GM18498 (cell line): ENCODE results near the gene ZC2HC1C.
"Not testable (repeated sequence)": the region's sequence is repeated elsewhere in the genome, so short reads cannot be mapped to it uniquely, and the experiment has no call there.

Experiments used
- ATAC-seq: cut with Tn5 transposase; IDR thresholded peaks from one replicate; pipeline ENCODE4 v1.9.1; 2021; ENCODE audit warnings: mild to moderate bottlenecking, moderate library complexity; ENCODE audit not compliant: unreplicated experiment

Gene ZC2HC1C

GRCh38 chr14:75053396-75054291, 15.8 kb upstream of the ZC2HC1C start:
- no peak for ATAC-seq

GRCh38 chr14:75054421-75054820, 15.0 kb upstream of the ZC2HC1C start:
- ATAC-seq = no peak

GRCh38 chr14:75059642-75060041, 9.8 kb upstream of the ZC2HC1C start:
- ATAC-seq = no peak

DNA sequence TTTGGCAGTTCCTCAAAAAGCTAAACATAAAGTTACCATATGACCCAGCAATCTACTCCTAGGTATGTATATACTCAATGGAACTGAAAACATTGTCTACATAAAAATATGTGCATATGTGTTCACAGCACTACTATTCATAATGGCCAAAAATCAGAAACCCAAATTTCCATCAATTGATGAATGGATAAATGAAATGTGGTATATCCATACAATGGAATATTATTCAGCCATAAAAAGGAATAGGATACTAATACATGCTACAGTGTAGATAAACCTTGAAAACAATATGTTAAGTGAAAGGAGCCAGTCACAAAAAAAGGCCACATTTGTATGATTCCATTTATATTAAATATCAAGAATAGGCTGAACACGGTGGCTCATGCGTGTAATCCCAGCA, 9.0 kb upstream of the ZC2HC1C start:
- ATAC-seq = no peak

DNA sequence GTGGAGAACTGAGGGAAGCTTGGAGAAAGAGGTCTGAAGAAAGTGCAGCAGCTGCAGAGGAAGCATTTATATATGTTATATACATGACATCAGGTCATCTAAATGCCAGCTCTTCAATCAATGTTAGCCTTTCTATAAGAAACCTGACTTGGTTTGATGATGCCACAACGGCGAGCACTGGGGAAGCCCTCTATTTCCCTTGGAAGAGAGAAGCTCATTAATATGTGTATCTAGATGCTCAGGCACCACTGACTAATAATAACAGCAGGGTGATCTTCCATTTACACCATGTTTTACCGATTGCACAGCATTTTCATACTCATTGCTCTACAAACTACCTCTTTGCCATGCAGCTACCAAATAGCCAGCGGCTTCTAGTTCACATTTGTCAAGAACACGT, 6.4 kb upstream of the ZC2HC1C start:
- ATAC-seq = peak; percentile 9

- ATAC-seq = peak; percentile 98
Observed at GRCh38 chr14:75063491-75064204, 5.8 kb upstream of the ZC2HC1C start, which contains the start of gene ACYP1. TSS of gene ACYP1 (minus strand) at chr14:75064024. CDS start at chr14:75063553, 471 bp downstream.

DNA sequence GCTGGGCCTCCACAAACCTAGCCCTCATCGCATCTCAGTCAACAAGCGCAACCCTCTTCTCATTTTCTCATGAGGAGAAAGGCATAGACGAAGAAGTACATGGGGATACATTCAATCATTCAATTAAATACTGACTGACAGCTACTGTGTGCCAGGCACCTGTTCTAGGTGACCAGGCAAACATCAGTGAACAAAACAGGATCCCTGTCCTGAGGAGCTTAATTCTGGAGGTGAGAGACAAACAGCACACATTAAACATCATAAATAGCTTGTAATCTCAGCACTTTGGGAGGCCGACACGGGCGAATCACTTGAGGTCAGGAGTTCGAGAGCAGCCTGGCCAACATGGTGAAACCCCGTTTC, 5.3 kb upstream of the ZC2HC1C start:
- ATAC-seq = peak; percentile 30

DNA sequence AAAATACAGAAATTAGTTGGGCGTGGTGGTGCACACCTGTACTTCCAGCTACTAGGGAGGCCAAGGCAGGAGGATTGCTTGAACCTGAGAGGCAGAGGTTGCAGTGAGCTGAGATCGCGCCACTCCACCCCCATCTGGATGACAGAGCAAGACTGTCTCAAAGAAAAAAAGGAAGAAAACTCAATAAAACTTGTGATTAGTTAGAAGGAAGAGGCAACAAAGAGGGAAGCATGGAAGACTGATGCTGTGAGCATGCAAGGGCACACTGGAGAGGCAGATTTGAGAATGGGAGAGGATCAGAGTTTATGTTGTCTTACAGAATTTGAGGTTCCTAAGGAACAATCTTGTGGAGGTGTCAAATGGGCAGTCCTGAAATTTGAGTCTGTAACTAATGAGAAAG, 2.8 kb upstream of the ZC2HC1C start:
- no peak for ATAC-seq

- ATAC-seq = no peak
Observed at GRCh38 chr14:75067212-75067611, 2.2 kb upstream of the ZC2HC1C start.

DNA sequence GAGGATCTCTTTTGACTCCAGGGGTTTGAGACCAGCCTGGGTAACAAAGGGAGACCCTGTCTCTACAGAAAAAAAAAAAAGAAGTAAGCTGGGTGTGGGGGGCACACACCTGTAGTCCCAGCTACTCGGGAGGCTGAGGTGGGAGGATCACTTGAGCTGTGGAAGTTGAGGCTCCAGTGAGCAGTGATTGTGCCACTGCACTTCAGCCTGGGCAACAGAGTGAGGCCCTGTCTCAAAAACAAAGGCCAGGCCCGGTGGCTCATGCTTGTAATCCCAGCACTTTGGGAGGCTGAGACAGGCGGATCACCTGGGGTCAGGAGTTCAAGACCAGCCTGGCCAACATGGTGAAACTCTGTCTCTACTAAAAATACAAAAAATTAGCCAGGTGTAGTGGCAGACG, 1.7 kb upstream of the ZC2HC1C start:
- ATAC-seq = not testable (repeated sequence)

- ATAC-seq = no peak
Observed at GRCh38 chr14:75068294-75069120, 934 bp upstream of the ZC2HC1C start.

- ATAC-seq = no peak
Observed at GRCh38 chr14:75069811-75070145, 337 bp downstream of the ZC2HC1C start.

GRCh38 chr14:75070383-75070782, 942 bp downstream of the ZC2HC1C start:
- ATAC-seq = no peak

- ATAC-seq = no peak
Observed at GRCh38 chr14:75077794-75078193, 8.4 kb downstream of the ZC2HC1C start.

DNA sequence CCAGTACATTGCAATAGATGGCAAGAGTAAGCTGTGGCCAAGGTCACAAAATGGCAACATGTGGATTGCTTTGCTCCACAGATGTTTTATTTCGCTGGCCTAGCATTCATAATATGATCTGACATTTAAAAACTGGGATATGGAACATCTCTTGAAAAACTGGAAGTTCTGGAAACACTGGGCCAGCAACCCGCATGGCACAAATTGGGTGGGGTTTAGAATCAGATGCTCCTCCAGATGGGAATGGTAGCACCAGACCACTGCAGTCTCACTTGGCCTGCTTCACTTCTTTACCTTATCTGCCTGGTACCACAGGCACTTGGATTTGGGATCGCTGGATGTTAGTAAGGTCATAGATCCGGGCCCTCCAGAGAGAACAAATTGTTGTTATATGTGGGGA, 10.1 kb downstream of the ZC2HC1C start:
- no peak for ATAC-seq

DNA sequence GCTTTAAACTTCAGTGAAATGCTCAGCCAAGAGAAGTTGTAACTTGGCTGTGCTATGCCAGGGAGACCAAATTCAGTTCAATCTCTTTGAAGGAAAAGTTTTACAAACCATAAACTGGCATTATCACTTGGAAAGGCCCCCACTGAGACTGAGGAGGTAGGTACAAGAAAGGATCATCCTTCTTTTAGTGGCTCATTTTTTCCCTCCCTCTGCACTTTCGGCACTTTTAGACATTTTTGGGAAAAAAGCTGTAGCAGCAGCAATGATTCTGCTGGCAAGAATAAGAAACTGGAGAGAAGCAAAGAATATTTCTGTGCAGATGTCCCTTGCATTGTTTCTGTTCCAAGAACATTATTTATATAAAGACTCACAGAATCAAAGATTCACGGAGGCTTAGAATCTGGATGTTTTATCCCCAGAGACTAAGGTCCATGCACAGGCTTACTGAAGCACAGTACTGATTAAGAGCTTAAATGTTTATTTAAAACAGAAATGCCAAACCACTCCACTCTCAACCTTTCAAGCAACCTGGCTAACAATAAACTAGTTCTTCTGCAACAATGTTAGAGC, 12.3 kb downstream of the ZC2HC1C start:
- no peak for ATAC-seq

GRCh38 chr14:75083271-75083670, 13.8 kb downstream of the ZC2HC1C start:
- no peak for ATAC-seq

DNA sequence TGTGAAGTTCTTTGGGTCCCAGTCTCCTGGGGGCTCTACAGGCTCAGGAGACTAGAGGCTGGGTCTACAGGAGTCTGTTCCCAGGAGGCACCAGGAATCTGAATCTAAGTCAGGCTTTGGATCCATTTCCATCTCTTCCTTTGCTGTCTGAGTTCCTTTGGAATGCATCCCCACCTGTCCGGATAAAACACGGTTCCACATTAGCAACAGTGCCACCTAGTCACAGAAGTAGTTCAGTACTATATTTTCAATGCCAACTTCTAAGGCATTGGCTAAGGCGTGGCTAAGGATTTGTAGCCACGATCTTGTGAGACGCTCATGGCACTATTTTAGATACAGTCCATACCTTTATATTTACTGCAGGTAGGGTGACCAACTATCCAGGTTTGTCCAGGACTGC, 15.1 kb downstream of the ZC2HC1C start:
- no peak for ATAC-seq

DNA sequence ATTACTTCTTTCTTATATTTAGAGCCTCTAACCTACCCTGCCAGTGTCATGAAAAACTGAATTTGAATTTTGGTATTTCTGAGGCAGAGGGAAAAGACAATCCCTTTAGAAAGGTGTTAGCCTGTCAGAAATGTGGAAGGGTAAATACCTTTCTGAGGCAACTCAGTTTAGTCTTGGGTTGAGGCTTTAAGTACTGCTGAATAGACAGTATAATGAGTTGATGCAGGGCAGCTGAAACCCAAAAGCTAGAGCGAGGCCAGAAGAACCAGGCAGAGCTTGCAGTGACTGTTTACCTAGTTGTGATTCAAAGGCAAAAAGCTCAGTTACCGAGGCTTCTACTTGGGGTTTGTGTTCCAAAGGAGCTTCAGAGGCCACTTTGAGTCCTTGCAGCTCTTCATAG, 18.7 kb downstream of the ZC2HC1C start:
- ATAC-seq = no peak

DNA sequence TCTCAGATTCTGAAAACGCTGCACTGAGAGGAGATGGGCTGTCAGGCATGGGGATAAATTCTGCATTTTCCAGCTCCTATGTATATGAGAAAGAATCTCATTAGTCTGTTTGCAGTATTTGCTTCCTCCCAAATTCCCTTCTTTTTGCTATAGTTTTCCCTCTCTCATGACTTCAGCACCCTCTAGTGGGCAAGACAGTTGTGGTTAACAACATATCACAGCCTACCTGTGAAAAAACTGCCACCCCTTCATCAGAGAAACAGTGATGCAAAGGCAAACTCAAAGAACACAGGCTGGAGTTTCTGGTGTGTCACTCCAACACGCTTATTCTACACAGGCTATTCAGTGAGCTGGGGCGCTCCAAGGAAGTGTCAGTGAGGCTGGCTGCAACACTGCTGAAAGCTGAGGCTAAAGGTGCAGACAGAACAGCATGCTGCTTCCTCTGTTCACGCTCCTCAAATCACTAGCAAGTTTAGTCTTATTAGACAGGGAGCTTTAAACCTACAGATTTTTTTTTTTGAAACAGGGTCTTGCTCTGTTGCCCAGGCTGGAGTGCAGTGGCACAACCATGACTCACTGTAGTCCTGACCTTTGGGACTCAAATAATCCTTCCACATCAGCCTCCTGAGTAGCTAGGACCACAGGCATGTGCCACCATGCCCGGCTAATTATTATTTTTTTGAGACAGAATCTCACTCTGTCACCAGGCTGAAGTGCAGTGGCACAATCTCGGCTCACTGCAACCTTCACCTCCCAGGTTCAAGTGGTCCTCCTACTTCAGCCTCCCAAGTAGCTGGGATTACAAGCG, 19.3 kb downstream of the ZC2HC1C start:
- no peak for ATAC-seq
